ENCODE measurements around the gene ZDHHC19.
A peak's percentile ranks its signal among the peaks of the same experiment; 100 is the strongest.
"Not testable (repeated sequence)": the region's sequence is repeated elsewhere in the genome, so short reads cannot be mapped to it uniquely, and the experiment has no call there.

ZDHHC19 gene

GRCh38 chr3:196198771-196199753 is 12.1 kb downstream of the ZDHHC19 start:
- DNase-seq: no peak

- no peak for DNase-seq
These were observed 13.0 kb downstream of the ZDHHC19 start for GRCh38 chr3:196198081-196198675.

- DNase-seq: no peak
These were observed 13.7 kb downstream of the ZDHHC19 start for GRCh38 chr3:196197524-196197923.

- DNase-seq: no peak
These were observed 15.4 kb downstream of the ZDHHC19 start for GRCh38 chr3:196195664-196196265.

GRCh38 chr3:196194542-196194915 is 16.7 kb downstream of the ZDHHC19 start:
- no peak for DNase-seq

- DNase-seq: no peak
These were observed 17.3 kb downstream of the ZDHHC19 start for GRCh38 chr3:196193736-196194541.

- DNase-seq: no peak
These were observed 18.0 kb downstream of the ZDHHC19 start for GRCh38 chr3:196193133-196193735.

- no peak for DNase-seq
These were observed 18.6 kb downstream of the ZDHHC19 start for GRCh38 chr3:196192524-196193051.

GRCh38 chr3:196192036-196192523 is 19.1 kb downstream of the ZDHHC19 start:
- DNase-seq: no peak

- DNase-seq: peak in 1 of 2 experiments; percentile 32
These were observed 21.4 kb downstream of the ZDHHC19 start for GRCh38 chr3:196189566-196190347.

- peak; percentile 43 to 78 for DNase-seq
These were observed 24.3 kb downstream of the ZDHHC19 start for GRCh38 chr3:196186651-196187573.

GRCh38 chr3:196184881-196185280 is 26.3 kb downstream of the ZDHHC19 start:
- no peak for DNase-seq

- DNase-seq: not testable (repeated sequence)
These were observed 27.1 kb downstream of the ZDHHC19 start for GRCh38 chr3:196184169-196184432.

GRCh38 chr3:196181127-196181546 is 30.1 kb downstream of the ZDHHC19 start:
- no peak for DNase-seq

GRCh38 chr3:196180346-196180745 is 30.9 kb downstream of the ZDHHC19 start:
- no peak for DNase-seq

- DNase-seq: no peak
These were observed 31.6 kb downstream of the ZDHHC19 start for GRCh38 chr3:196179380-196180308.

- no peak for DNase-seq
These were observed 32.2 kb downstream of the ZDHHC19 start for GRCh38 chr3:196178993-196179379.

GRCh38 chr3:196177967-196178366 is 33.2 kb downstream of the ZDHHC19 start:
- no peak for DNase-seq

- DNase-seq: no peak
These were observed 33.6 kb downstream of the ZDHHC19 start for GRCh38 chr3:196177567-196177966.
